KOPT-K1 (cell line): Measurements from ENCODE around the gene GPR18.
"Not testable (repeated sequence)": the region's sequence is repeated elsewhere in the genome, so short reads cannot be mapped to it uniquely, and the experiment has no call there.

Experiments
- H3K27ac ChIP-seq: fragments of 200-600 bp; sonication (generic); 2 replicates; pipeline ENCODE4 v1.5.1; 2016; ENCODE audit warnings: antibody characterized with exemption, mild to moderate bottlenecking, low read depth, low read length; ENCODE audit not compliant: poor library complexity, severe bottlenecking
- H3K36me3 ChIP-seq: fragments of 200-600 bp; sonication (generic); 2 replicates; pipeline ENCODE4 v1.5.1; 2017; ENCODE audit warnings: antibody characterized with exemption, mild to moderate bottlenecking, low read length, moderate library complexity; ENCODE audit not compliant: insufficient read depth
- H3K9me3 ChIP-seq: fragments of 200-600 bp; sonication (generic); 2 replicates; pipeline ENCODE4 v1.5.1; 2017; ENCODE audit warnings: antibody characterized with exemption, low read length, mild to moderate bottlenecking; ENCODE audit not compliant: insufficient read depth, poor library complexity, severe bottlenecking

Gene GPR18

GRCh38 chr13:99265162-99265800 is 7.1 kb upstream of the GPR18 start:
- Histone ChIP-seq H3K27ac (no peak overlapping the region), H3K36me3 (peaks cover 41% of the 10 kb centered on the region), H3K9me3 (no peaks in the 10 kb centered on the region)

- H3K36me3 ChIP-seq: peaks cover 48% of the 10 kb centered on the region
- no peaks in the 10 kb centered on the region for H3K9me3 ChIP-seq
- peak overlapping the region; percentile 21 for H3K27ac ChIP-seq
Observed at GRCh38 chr13:99264051-99264450, 5.9 kb upstream of the GPR18 start.

- Histone ChIP-seq H3K9me3 (no peaks in the 10 kb centered on the region), H3K27ac (no peak overlapping the region), H3K36me3 (peaks cover 48% of the 10 kb centered on the region)
Observed at GRCh38 chr13:99263126-99263785, 5.1 kb upstream of the GPR18 start.

GRCh38 chr13:99261059-99261458 is 2.9 kb upstream of the GPR18 start:
- H3K9me3 ChIP-seq: no peaks in the 10 kb centered on the region
- no peak overlapping the region for H3K27ac ChIP-seq
- H3K36me3 ChIP-seq: peaks cover 40% of the 10 kb centered on the region

GRCh38 chr13:99260216-99260615 is 2.0 kb upstream of the GPR18 start:
- H3K27ac ChIP-seq: peak overlapping the region; percentile 60
- H3K9me3 ChIP-seq: no peaks in the 10 kb centered on the region
- H3K36me3 ChIP-seq: peaks cover 42% of the 10 kb centered on the region

- H3K9me3 ChIP-seq: no peaks in the 10 kb centered on the region
- H3K36me3 ChIP-seq: peaks cover 37% of the 10 kb centered on the region
- H3K27ac ChIP-seq: peak overlapping the region; percentile 60
Observed at GRCh38 chr13:99258946-99259345, 767 bp upstream of the GPR18 start.

- H3K36me3 ChIP-seq: peaks cover 29% of the 10 kb centered on the region
- H3K9me3 ChIP-seq: no peaks in the 10 kb centered on the region
- H3K27ac ChIP-seq: no peak overlapping the region
Observed at GRCh38 chr13:99257291-99257690, 888 bp downstream of the GPR18 start.

GRCh38 chr13:99256709-99257108 is 1.5 kb downstream of the GPR18 start:
- Histone ChIP-seq H3K36me3 (peaks cover 35% of the 10 kb centered on the region), H3K27ac (no peak overlapping the region), H3K9me3 (no peaks in the 10 kb centered on the region)

- no peaks in the 10 kb centered on the region for H3K9me3 ChIP-seq
- H3K36me3 ChIP-seq: peaks cover 40% of the 10 kb centered on the region
- no peak overlapping the region for H3K27ac ChIP-seq
Observed at GRCh38 chr13:99256283-99256682, 1.9 kb downstream of the GPR18 start.

GRCh38 chr13:99255271-99255670 is 2.9 kb downstream of the GPR18 start:
- Histone ChIP-seq H3K27ac (no peak overlapping the region), H3K9me3 (no peaks in the 10 kb centered on the region), H3K36me3 (peaks cover 34% of the 10 kb centered on the region)

GRCh38 chr13:99254830-99255229 is 3.3 kb downstream of the GPR18 start:
- peaks cover 29% of the 10 kb centered on the region for H3K36me3 ChIP-seq
- no peak overlapping the region for H3K27ac ChIP-seq
- H3K9me3 ChIP-seq: no peaks in the 10 kb centered on the region

- Histone ChIP-seq H3K36me3 (peaks cover 46% of the 10 kb centered on the region), H3K27ac (no peak overlapping the region), H3K9me3 (no peaks in the 10 kb centered on the region)
Observed at GRCh38 chr13:99251921-99252320, 6.3 kb downstream of the GPR18 start.

GRCh38 chr13:99250982-99251825 is 7.0 kb downstream of the GPR18 start:
- Histone ChIP-seq H3K27ac (no peak overlapping the region), H3K36me3 (peaks cover 52% of the 10 kb centered on the region), H3K9me3 (no peaks in the 10 kb centered on the region)

- H3K9me3 ChIP-seq, H3K27ac ChIP-seq: not testable (repeated sequence)
- H3K36me3 ChIP-seq: peaks cover 51% of the 10 kb centered on the region
Observed at GRCh38 chr13:99249606-99250005, 8.6 kb downstream of the GPR18 start.

- not testable (repeated sequence) for H3K9me3 ChIP-seq, H3K27ac ChIP-seq
- H3K36me3 ChIP-seq: peaks cover 55% of the 10 kb centered on the region
Observed at GRCh38 chr13:99249178-99249577, 9.0 kb downstream of the GPR18 start.
